ENCODE measurements around the gene RAC3. TPM values are rescaled to one million over a fixed set of nuclear protein-coding genes. Genes with fewer than 3 reads are reported as not detected.
A peak's percentile ranks its signal among the peaks of the same experiment; 100 is the strongest.

RAC3 gene
- total and polyA plus RNA-seq, 9 of the 15 experiments (the other 6 are each of a cell fraction or from before 2014, with no cell fraction given), result 0.23 to 292 (median 118) TPM

- FAIRE-seq, result no peak
- no peak overlapping the region for H3K4me3 ChIP-seq
- H3K27me3 ChIP-seq (ENCODE audit: control insufficient read depth in 2 of 2, insufficient read depth in 2 of 2, low read length in 2 of 2), result no peaks in the 10 kb centered on the region
- H3K4me2 ChIP-seq (ENCODE audit: insufficient read depth, low read length), result no peak overlapping the region
- no peak overlapping the region for H3K27ac ChIP-seq (ENCODE audit: extremely low read depth, low read depth, low read length)
- H3K9me1 ChIP-seq (ENCODE audit: control insufficient read depth, insufficient read depth, low read length), result no peaks in the 10 kb centered on the region
- DNase-seq (ENCODE audit: extremely low read depth in 1 of 4, low spot score in 3 of 4), result no peak
- intact Hi-C loops (cut with micrococcal nuclease), result no loop called here
- in situ Hi-C loops (cut with MboI), result no loop called here
- H2AFZ ChIP-seq (ENCODE audit: low read depth, low read length), result no peak overlapping the region
- 94% methylated on average over 24 of the region's 26 CpGs for WGBS (ENCODE audit: insufficient coverage, low coverage, missing lambda C conversion rate)
- H4K20me1 ChIP-seq (replicated peaks; ENCODE audit: control insufficient read depth, insufficient read depth, low read length), result no peaks in the 10 kb centered on the region
- CTCF ChIA-PET (ENCODE audit: low intra/inter-chr PET ratio), result no interaction called here
- no peaks in the 10 kb centered on the region for H3K9me3 ChIP-seq (replicated peaks; ENCODE audit: control insufficient read depth, insufficient read depth, low read depth, low read length)
- BruUV-seq (replicated peaks), result no TSS peak
- ATAC-seq, result no peak
- TF ChIP-seq POLR2G (IDR thresholded peaks at IDR 0.05; ENCODE audit: low read depth, low read length), result peak; percentile 24; the same call in 1 of the 2 replicates
- TF ChIP-seq ZNF134 (CRISPR knock-in tag; conservative IDR thresholded peaks at IDR 0.05), result no peak
- peak; percentile 56 for TF ChIP-seq RBFOX2 (IDR thresholded peaks at IDR 0.05; ENCODE audit: low read depth, low read length)
- H3K4me1 ChIP-seq (replicated peaks in 1 of 2; ENCODE audit: control insufficient read depth in 2 of 2, insufficient read depth in 2 of 2, low read length in 2 of 2), result peaks cover 0 to 28% of the 10 kb centered on the region in 2 experiments; a peak in 2 of 5 replicates
- H3K36me3 ChIP-seq (ENCODE audit: control insufficient read depth, insufficient read depth, low read length), result peaks cover 28% of the 10 kb centered on the region; the same call in 2 of the 3 replicates
- POLR2A ChIA-PET, result interaction anchor here (1.1 kb wide), 1 partner anchor 10 kb away, joined by 3 read pairs; no protein-coding TSS in a partner anchor
- H3K9ac ChIP-seq (ENCODE audit: insufficient read depth in 1 of 2, low read depth in 2 of 2, low read length in 2 of 2), result no peak overlapping the region; a peak in 1 of 4 replicates
- H3K79me2 ChIP-seq (ENCODE audit: control insufficient read depth, insufficient read depth, low read length), result no peaks in the 10 kb centered on the region
Observed at GRCh38 chr17:81986606-81987005, 44.9 kb upstream of the RAC3 start.

- no peak overlapping the region for H2AFZ ChIP-seq (ENCODE audit: low read depth, low read length)
- FAIRE-seq, result no peak
- CTCF ChIA-PET (ENCODE audit: low intra/inter-chr PET ratio), result no interaction called here
- no peaks in the 10 kb centered on the region for H3K79me2 ChIP-seq (ENCODE audit: control insufficient read depth, insufficient read depth, low read length)
- no peak for ATAC-seq
- H3K9me1 ChIP-seq (ENCODE audit: control insufficient read depth, insufficient read depth, low read length), result no peaks in the 10 kb centered on the region
- peaks cover 0 to 35% of the 10 kb centered on the region in 2 experiments; a peak in 2 of 5 replicates for H3K4me1 ChIP-seq (replicated peaks in 1 of 2; ENCODE audit: control insufficient read depth in 2 of 2, insufficient read depth in 2 of 2, low read length in 2 of 2)
- peaks cover 27% of the 10 kb centered on the region; the same call in 2 of the 3 replicates for H3K36me3 ChIP-seq (ENCODE audit: control insufficient read depth, insufficient read depth, low read length)
- peak overlapping the region in 1 of 2 experiments; percentile 26; a peak in 1 of 4 replicates for H3K9ac ChIP-seq (ENCODE audit: insufficient read depth in 1 of 2, low read depth in 2 of 2, low read length in 2 of 2)
- no peak overlapping the region for H3K4me3 ChIP-seq
- no peak for DNase-seq (ENCODE audit: extremely low read depth in 1 of 4, low spot score in 3 of 4)
- in situ Hi-C loops (cut with MboI), result no loop called here
- 90% methylated on average over 23 of the region's 26 CpGs for WGBS (ENCODE audit: insufficient coverage, low coverage, missing lambda C conversion rate)
- intact Hi-C loops (cut with micrococcal nuclease), result no loop called here
- POLR2A ChIA-PET, result no interaction called here
- H3K9me3 ChIP-seq (replicated peaks; ENCODE audit: control insufficient read depth, insufficient read depth, low read depth, low read length), result no peaks in the 10 kb centered on the region
- TF ChIP-seq POLR2G (IDR thresholded peaks at IDR 0.05; ENCODE audit: low read depth, low read length) (peak; percentile 19; the same call in 1 of the 2 replicates), SAP30 (IDR thresholded peaks at IDR 0.05; ENCODE audit: borderline replicate concordance, insufficient read depth, low read depth, low read length, poor library complexity, severe bottlenecking) (no peak), TFE3 (CRISPR knock-in tag; IDR thresholded peaks at IDR 0.05) (no peak), ZNF324 (CRISPR knock-in tag; IDR thresholded peaks at IDR 0.05) (no peak)
- H3K27me3 ChIP-seq (ENCODE audit: control insufficient read depth in 2 of 2, insufficient read depth in 2 of 2, low read length in 2 of 2), result no peaks in the 10 kb centered on the region
- no TSS peak for BruUV-seq (replicated peaks)
- no peak overlapping the region for H3K4me2 ChIP-seq (ENCODE audit: insufficient read depth, low read length)
- H3K27ac ChIP-seq (ENCODE audit: extremely low read depth, low read depth, low read length), result no peak overlapping the region
- no peaks in the 10 kb centered on the region for H4K20me1 ChIP-seq (replicated peaks; ENCODE audit: control insufficient read depth, insufficient read depth, low read length)
Observed at GRCh38 chr17:81987161-81987770, 44.2 kb upstream of the RAC3 start.

Data from K562 (cell line).